C4-2B (cell line): Measurements from ENCODE around the gene ROM1.

Experiments used
- H3K27ac ChIP-seq: fragments of 450-650 bp; 2 replicates; pipeline ENCODE4 v1.5.1; 2017
- ZFX ChIP-seq: fragments of 450-650 bp; IDR thresholded peaks from 2 replicates; pipeline ENCODE4 v1.6.1; 2017
- TF ChIP-seq, protein P1 (sequence below): fragments of 450-650 bp; conservative IDR thresholded peaks from 2 replicates; pipeline ENCODE4 v1.5.1; 2017; ENCODE audit warnings: mild to moderate bottlenecking

The ROM1 gene

DNA sequence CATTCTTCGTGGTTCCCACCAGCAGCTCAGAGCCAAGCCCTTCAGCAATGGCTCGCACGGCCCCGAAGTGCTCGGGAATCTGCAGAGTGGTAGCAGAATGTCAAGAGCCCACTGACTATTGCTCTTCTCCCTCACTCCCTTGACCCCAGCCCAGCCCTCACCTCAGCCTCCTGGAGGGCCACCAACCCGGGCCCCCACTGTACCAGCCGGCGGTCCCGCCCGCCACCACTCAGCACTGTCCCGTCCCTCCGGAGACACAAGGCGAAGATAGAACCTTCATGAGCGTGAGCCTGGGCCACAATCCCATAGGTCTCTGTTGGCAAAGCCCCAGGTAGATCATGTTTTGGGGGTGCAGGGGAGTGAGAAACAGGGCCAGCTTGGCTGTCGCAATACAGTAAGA is 7.2 kb upstream of the ROM1 start:
- no peak overlapping the region for H3K27ac ChIP-seq
- TF ChIP-seq, protein P1, sequence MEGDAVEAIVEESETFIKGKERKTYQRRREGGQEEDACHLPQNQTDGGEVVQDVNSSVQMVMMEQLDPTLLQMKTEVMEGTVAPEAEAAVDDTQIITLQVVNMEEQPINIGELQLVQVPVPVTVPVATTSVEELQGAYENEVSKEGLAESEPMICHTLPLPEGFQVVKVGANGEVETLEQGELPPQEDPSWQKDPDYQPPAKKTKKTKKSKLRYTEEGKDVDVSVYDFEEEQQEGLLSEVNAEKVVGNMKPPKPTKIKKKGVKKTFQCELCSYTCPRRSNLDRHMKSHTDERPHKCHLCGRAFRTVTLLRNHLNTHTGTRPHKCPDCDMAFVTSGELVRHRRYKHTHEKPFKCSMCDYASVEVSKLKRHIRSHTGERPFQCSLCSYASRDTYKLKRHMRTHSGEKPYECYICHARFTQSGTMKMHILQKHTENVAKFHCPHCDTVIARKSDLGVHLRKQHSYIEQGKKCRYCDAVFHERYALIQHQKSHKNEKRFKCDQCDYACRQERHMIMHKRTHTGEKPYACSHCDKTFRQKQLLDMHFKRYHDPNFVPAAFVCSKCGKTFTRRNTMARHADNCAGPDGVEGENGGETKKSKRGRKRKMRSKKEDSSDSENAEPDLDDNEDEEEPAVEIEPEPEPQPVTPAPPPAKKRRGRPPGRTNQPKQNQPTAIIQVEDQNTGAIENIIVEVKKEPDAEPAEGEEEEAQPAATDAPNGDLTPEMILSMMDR, result no peak
- TF ChIP-seq ZFX, result no peak

DNA sequence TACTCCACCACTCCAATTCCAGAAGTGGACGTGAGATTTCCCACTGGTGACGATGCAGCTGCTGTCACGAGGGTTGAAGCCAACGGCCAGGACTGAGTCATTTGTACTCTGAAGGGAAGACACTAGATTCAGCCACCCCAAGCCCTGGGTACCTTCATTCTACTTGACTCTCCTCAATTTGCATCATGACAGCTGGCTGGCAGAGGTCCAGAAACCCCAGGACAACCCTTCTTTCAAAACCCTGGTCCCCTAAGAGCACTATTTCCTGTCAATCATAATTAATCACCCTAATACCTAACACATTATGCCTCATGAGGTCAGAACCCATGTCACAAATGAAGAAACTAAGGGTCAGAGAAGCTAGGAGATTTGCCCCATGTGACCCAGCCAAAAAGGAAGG is 5.3 kb upstream of the ROM1 start:
- no peak for TF ChIP-seq ZFX
- TF ChIP-seq, protein P1, result no peak
- H3K27ac ChIP-seq, result no peak overlapping the region

DNA sequence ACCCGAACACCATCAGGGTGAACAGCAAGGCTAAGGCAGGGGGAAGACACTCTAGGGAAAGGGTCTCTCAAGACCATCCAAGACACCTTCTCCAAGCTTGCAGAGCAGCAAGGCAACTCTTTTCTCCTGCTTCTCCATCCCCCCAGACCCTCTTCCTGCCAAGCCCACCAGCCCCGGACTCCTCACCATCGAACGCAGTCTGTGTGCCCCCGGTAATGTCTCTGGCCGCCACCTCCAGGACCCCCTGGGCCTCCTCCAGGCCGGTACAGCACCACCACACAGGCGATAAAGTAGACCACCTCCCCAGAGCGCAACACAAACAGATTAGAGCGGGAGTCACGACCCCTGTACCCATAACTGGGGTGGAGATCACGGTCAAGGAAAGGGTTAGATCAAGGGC is 4.3 kb upstream of the ROM1 start:
- TF ChIP-seq ZFX, result no peak
- TF ChIP-seq, protein P1, result no peak
- no peak overlapping the region for H3K27ac ChIP-seq

DNA sequence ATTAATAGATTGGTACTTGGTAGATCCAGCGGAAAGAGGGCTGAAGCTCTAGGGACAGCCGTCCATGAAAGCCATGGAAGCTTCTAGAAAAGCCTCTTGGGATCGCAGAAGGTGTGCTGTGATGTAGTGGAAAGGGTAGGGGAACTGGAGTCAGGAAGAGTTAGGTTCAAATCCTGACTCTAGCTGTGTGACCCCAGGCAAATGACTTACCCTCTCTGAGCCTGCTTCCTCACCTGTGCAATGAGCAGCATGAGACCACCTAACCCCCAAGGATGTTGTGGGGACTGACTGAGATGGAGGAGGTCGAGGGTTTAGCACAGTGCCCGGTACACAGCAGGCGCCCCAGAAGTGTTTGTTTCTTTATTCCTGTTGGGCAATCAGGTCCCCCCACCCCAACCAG is 2.7 kb upstream of the ROM1 start:
- TF ChIP-seq ZFX, result no peak
- TF ChIP-seq, protein P1, result no peak
- no peak overlapping the region for H3K27ac ChIP-seq

DNA sequence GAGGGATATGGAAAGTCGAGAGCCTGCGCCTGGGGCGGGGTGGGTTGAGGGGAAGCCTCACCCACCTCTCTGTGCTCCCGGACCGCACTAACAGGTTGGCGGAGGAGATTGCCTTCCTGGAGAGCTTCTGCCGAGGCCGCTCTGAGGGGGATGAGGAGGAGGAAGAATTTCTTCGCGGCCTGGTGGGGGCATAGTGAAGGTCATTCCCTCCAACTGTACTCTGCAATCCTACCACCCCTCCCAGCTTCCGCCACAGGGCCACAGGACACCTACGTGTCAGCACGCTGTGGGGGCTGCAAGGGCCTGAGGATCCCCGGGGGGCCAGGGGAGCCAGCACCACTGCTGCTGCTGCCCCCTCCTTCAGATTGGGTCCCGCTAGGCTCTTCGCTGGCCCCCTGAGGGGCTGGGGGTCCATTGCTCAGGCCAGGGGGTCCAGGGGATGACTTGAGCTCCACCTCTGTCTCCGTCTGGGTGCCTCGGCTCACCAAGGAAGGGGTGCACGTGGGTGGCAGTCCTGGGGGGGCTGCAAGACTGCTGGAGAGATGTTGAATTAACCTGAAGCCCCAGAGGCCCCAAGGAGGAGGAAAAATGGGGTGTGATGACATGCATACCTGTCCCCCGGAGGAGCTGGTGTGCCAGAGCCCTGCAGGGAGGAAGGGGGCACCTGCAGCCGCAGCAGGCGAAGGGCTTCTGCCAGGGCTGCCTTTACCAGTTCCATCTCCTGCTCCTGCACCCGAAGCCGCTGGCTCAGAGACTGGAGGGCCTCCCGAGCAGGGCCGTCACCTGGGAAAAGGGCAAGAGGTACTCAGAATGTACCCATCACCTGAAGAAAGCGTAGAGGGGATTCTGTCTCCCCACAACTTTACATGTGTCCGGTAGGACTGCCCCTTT is 2.0 kb upstream of the ROM1 start:
- no peak for TF ChIP-seq ZFX
- TF ChIP-seq, protein P1, result no peak
- peak overlapping the region; percentile 80 for H3K27ac ChIP-seq

DNA sequence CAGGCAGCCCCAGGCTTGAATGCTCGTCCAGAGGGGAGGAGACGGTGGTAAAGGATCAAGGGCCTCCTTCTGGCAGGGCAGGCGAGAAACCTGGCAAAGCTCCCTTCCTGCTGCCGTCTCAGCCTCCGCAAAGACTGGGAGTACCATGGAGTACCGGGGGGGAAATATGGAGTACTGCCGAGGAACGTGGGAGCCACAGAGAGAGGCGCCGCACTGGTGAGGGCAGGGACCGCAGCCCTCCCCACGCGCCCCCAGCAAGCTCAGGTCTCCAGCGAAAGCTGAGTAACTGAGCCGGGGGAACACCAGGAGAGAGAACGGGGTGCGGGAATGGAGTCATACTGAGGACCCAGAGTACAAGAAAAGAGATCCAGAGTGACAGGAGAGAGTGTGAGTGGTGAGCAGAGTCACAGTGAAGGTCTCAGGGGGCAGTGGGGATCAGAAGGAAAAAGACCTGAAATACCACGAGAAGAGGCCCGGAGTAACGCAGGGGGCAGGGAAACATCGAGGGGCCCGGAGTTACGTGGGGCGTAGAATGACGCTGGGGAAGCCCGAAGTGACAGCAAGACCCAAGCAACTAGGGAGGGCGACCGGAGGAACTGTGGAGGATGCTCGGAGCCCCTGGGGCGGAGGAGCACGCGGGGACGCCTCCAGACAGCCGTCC is 1.2 kb upstream of the ROM1 start:
- TF ChIP-seq, protein P1, result no peak
- TF ChIP-seq ZFX, result no peak
- H3K27ac ChIP-seq, result peak overlapping the region; percentile 80

DNA sequence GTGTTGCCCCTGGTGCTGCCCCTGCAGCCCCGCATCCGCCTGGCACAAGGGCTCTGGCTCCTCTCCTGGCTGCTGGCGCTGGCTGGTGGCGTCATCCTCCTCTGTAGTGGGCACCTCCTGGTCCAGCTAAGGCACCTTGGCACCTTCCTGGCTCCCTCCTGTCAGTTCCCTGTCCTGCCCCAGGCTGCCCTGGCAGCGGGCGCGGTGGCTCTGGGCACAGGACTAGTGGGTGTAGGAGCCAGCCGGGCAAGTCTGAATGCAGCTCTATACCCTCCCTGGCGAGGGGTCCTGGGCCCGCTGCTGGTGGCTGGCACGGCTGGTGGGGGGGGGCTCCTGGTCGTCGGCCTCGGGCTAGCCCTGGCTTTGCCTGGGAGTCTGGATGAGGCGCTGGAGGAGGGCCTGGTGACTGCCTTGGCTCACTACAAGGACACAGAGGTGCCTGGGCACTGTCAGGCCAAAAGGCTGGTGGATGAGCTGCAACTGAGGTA is 278 bp downstream of the ROM1 start:
- TF ChIP-seq, protein P1, result no peak
- no peak for TF ChIP-seq ZFX
- peak overlapping the region; percentile 80 for H3K27ac ChIP-seq
